ENCODE results near the gene SPCS1. TPM values are rescaled to one million over a fixed set of nuclear protein-coding genes. Genes with fewer than 3 reads are reported as not detected.

SPCS1 gene
- polyA plus RNA-seq (2013, experiment 1 of 2), result 117 TPM
- 118 TPM for polyA plus RNA-seq (2013, experiment 2 of 2)

DNA sequence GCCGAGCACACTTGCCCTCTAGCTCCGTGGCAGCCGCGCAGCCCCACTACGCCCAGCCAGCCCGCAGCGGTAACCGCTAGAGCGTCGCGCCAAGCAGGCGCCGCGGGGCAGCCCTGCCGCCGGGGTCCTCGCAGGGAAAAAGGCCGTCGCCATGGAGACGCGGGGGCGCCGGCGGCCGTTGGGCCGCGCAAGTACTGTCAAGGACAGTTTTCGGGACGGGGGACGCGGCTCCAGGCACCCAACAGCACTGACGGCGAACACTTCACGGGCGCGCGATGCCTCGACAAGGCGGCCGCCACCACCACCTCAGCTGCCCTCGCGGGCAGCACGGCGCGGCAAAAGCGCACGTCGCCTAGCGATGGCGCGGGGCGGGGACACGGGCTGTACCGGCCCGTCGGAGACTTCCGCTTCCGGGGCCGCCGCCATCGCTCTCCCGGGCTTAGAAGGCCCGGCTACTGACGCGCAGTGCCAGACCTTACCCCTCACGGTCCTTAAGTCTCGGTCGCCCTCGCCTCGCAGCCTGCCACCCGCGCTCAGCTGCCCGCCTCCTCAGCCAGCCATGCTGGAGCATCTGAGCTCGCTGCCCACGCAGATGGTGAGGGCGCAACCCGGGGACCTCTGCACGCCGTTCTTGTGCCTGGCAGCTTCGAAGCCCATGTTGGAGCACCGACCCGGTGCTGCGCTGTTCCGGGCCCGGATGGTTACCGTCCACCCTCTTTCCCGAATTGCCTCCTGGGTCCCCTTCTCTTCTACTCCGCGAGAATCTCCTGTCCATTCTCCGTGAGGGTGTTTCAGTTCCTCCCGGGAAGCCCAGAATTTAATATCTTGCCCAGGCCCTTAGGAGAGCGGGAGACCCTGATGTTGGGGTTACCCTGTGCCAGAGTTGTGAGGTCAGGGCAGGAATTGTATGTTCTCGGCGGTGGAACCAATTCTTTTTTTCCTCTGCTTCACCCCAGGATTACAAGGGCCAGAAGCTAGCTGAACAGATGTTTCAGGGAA lies at the start of gene SPCS1, which contains the start of gene GLT8D1:
TSS of gene SPCS1 (plus strand) at position 419 of the 999 bp plus-strand sequence. CDS start at position 560, 141 bp downstream.
TSS of gene GLT8D1 (minus strand) at position 104 of the 999 bp plus-strand sequence. CDS start 5,331 bp downstream, outside the sequence.
- WGBS (ENCODE audit: extremely low coverage, insufficient coverage, low lambda C conversion rate), result no CpG with 5 or more reads among the region's 94 CpGs
- peak within 1 kb of the TSS; percentile 48 for H3K23ac ChIP-seq (ENCODE audit: low read length)
- H3K4me3 ChIP-seq (ENCODE audit: low read length), result peak within 1 kb of the TSS; percentile 71
- peak within 1 kb of the TSS; percentile 60 for H3K27ac ChIP-seq (ENCODE audit: low read depth, low read length)
- no peaks in the 10 kb centered on the region for H3K27me3 ChIP-seq (ENCODE audit: insufficient read depth, low read length, poor library complexity)
- H2BK5ac ChIP-seq (ENCODE audit: low read length), result no peak within 1 kb of the TSS
- no peak within 1 kb of the TSS for H2BK120ac ChIP-seq (ENCODE audit: low read depth, low read length)
- no peak within 1 kb of the TSS for H2AK5ac ChIP-seq (ENCODE audit: low read length)
- peaks cover 16% of the 10 kb centered on the region for H3K79me1 ChIP-seq (ENCODE audit: low read length)
- H4K5ac ChIP-seq (ENCODE audit: low read length), result no peak within 1 kb of the TSS
- H3K4ac ChIP-seq (ENCODE audit: low read depth, low read length), result peak within 1 kb of the TSS; percentile 63
- no peak within 1 kb of the TSS for H3K18ac ChIP-seq (ENCODE audit: low read length)
- peaks cover 2% of the 10 kb centered on the region for H3K4me1 ChIP-seq (ENCODE audit: control insufficient read depth, low read depth, low read length)
- peak within 1 kb of the TSS; percentile 89 for H3K9ac ChIP-seq (ENCODE audit: low read length)
- no peak within 1 kb of the TSS for H4K8ac ChIP-seq (ENCODE audit: low read depth, low read length)
- peak within 1 kb of the TSS; percentile 95 for H3K4me2 ChIP-seq (ENCODE audit: low read length)
- H3K36me3 ChIP-seq (ENCODE audit: control insufficient read depth, insufficient read depth, low read length), result no peaks in the 10 kb centered on the region
- peaks cover 13% of the 10 kb centered on the region for H3K79me2 ChIP-seq (ENCODE audit: control insufficient read depth, insufficient read depth, low read length)
- peak; percentile 89 for DNase-seq
- H3K56ac ChIP-seq (ENCODE audit: low read length), result peak within 1 kb of the TSS; percentile 97
- H2BK15ac ChIP-seq (replicated peaks; ENCODE audit: low read depth), result no peak within 1 kb of the TSS

GRCh38 chr3:52660046-52660445 lies 45.9 kb upstream of the SPCS1 start:
- H3K4me3 ChIP-seq (ENCODE audit: low read length), result no peak overlapping the region
- H4K5ac ChIP-seq (ENCODE audit: low read length), result no peak overlapping the region
- no peaks in the 10 kb centered on the region for H3K27me3 ChIP-seq (ENCODE audit: insufficient read depth, low read length, poor library complexity)
- H3K27ac ChIP-seq (ENCODE audit: low read depth, low read length), result no peak overlapping the region
- no CpG with 5 or more reads among the region's 3 CpGs for WGBS (ENCODE audit: extremely low coverage, insufficient coverage, low lambda C conversion rate)
- H3K4me2 ChIP-seq (ENCODE audit: low read length), result no peak overlapping the region
- DNase-seq, result no peak
- H3K4me1 ChIP-seq (ENCODE audit: control insufficient read depth, low read depth, low read length), result no peaks in the 10 kb centered on the region
- H3K18ac ChIP-seq (ENCODE audit: low read length), result no peak overlapping the region
- H3K36me3 ChIP-seq (ENCODE audit: control insufficient read depth, insufficient read depth, low read length), result peaks cover 4% of the 10 kb centered on the region
- no peak overlapping the region for H2BK15ac ChIP-seq (replicated peaks; ENCODE audit: low read depth)
- no peaks in the 10 kb centered on the region for H3K79me1 ChIP-seq (ENCODE audit: low read length)
- no peak overlapping the region for H3K56ac ChIP-seq (ENCODE audit: low read length)
- H2BK5ac ChIP-seq (ENCODE audit: low read length), result no peak overlapping the region
- no peak overlapping the region for H2AK5ac ChIP-seq (ENCODE audit: low read length)
- H2BK120ac ChIP-seq (ENCODE audit: low read depth, low read length), result no peak overlapping the region
- H4K8ac ChIP-seq (ENCODE audit: low read depth, low read length), result no peak overlapping the region
- no peaks in the 10 kb centered on the region for H3K79me2 ChIP-seq (ENCODE audit: control insufficient read depth, insufficient read depth, low read length)
- H3K23ac ChIP-seq (ENCODE audit: low read length), result no peak overlapping the region
- no peak overlapping the region for H3K9ac ChIP-seq (ENCODE audit: low read length)
- no peak overlapping the region for H3K4ac ChIP-seq (ENCODE audit: low read depth, low read length)

DNA sequence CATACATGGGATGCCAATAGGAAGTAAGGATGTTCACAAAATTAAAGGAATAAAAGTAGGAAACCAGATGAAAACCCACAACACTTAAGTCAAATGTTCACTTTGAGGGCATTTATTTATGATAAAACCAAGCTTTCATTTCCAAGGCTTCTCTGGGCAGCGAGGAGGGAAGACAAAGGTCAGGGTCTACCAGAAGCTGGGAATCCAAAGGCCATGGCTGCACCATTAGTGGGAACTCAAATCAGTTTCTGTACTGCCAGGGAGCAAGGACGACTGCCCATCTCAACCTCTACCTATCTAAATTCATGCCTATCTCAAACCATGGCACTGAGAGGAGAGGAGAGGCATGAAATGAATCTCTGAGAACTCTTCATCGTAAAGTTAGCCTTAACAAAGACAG lies 42.8 kb upstream of the SPCS1 start:
- peaks cover 4% of the 10 kb centered on the region for H3K36me3 ChIP-seq (ENCODE audit: control insufficient read depth, insufficient read depth, low read length)
- no peak overlapping the region for H3K27ac ChIP-seq (ENCODE audit: low read depth, low read length)
- no peak overlapping the region for H3K4me3 ChIP-seq (ENCODE audit: low read length)
- H3K56ac ChIP-seq (ENCODE audit: low read length), result no peak overlapping the region
- H3K79me2 ChIP-seq (ENCODE audit: control insufficient read depth, insufficient read depth, low read length), result no peaks in the 10 kb centered on the region
- no peak overlapping the region for H2BK15ac ChIP-seq (replicated peaks; ENCODE audit: low read depth)
- no peak overlapping the region for H2BK120ac ChIP-seq (ENCODE audit: low read depth, low read length)
- no peak for DNase-seq
- no peak overlapping the region for H2AK5ac ChIP-seq (ENCODE audit: low read length)
- H3K4me1 ChIP-seq (ENCODE audit: control insufficient read depth, low read depth, low read length), result no peaks in the 10 kb centered on the region
- H3K4ac ChIP-seq (ENCODE audit: low read depth, low read length), result no peak overlapping the region
- no peak overlapping the region for H4K8ac ChIP-seq (ENCODE audit: low read depth, low read length)
- no peaks in the 10 kb centered on the region for H3K27me3 ChIP-seq (ENCODE audit: insufficient read depth, low read length, poor library complexity)
- no peak overlapping the region for H3K4me2 ChIP-seq (ENCODE audit: low read length)
- no peak overlapping the region for H3K9ac ChIP-seq (ENCODE audit: low read length)
- H2BK5ac ChIP-seq (ENCODE audit: low read length), result no peak overlapping the region
- WGBS (ENCODE audit: extremely low coverage, insufficient coverage, low lambda C conversion rate), result no CpG with 5 or more reads among the region's 3 CpGs
- H3K23ac ChIP-seq (ENCODE audit: low read length), result no peak overlapping the region
- H3K79me1 ChIP-seq (ENCODE audit: low read length), result peaks cover 1% of the 10 kb centered on the region
- no peak overlapping the region for H4K5ac ChIP-seq (ENCODE audit: low read length)
- no peak overlapping the region for H3K18ac ChIP-seq (ENCODE audit: low read length)

GRCh38 chr3:52670621-52671521 lies 35.0 kb upstream of the SPCS1 start:
- Histone ChIP-seq H3K9ac (ENCODE audit: low read length) (no peak overlapping the region), H3K79me1 (ENCODE audit: low read length) (peaks cover 4% of the 10 kb centered on the region), H4K8ac (ENCODE audit: low read depth, low read length) (no peak overlapping the region), H2AK5ac (ENCODE audit: low read length) (no peak overlapping the region), H3K56ac (ENCODE audit: low read length) (no peak overlapping the region), H3K27me3 (ENCODE audit: insufficient read depth, low read length, poor library complexity) (no peaks in the 10 kb centered on the region), H3K18ac (ENCODE audit: low read length) (no peak overlapping the region), H2BK120ac (ENCODE audit: low read depth, low read length) (no peak overlapping the region), H3K27ac (ENCODE audit: low read depth, low read length) (no peak overlapping the region), H2BK15ac (replicated peaks; ENCODE audit: low read depth) (no peak overlapping the region), H3K79me2 (ENCODE audit: control insufficient read depth, insufficient read depth, low read length) (peaks cover 3% of the 10 kb centered on the region), H3K36me3 (ENCODE audit: control insufficient read depth, insufficient read depth, low read length) (no peaks in the 10 kb centered on the region), H3K23ac (ENCODE audit: low read length) (no peak overlapping the region), H3K4ac (ENCODE audit: low read depth, low read length) (no peak overlapping the region), H3K4me1 (ENCODE audit: control insufficient read depth, low read depth, low read length) (no peaks in the 10 kb centered on the region), H2BK5ac (ENCODE audit: low read length) (no peak overlapping the region), H4K5ac (ENCODE audit: low read length) (no peak overlapping the region), H3K4me2 (ENCODE audit: low read length) (no peak overlapping the region), H3K4me3 (ENCODE audit: low read length) (no peak overlapping the region)
- DNase-seq, result peak; percentile 72
- no CpG with 5 or more reads among the region's 9 CpGs for WGBS (ENCODE audit: extremely low coverage, insufficient coverage, low lambda C conversion rate)

- Histone ChIP-seq H2BK120ac (ENCODE audit: low read depth, low read length) (no peak overlapping the region), H3K56ac (ENCODE audit: low read length) (no peak overlapping the region), H3K4me2 (ENCODE audit: low read length) (no peak overlapping the region), H2BK15ac (replicated peaks; ENCODE audit: low read depth) (no peak overlapping the region), H2AK5ac (ENCODE audit: low read length) (no peak overlapping the region), H3K4me1 (ENCODE audit: control insufficient read depth, low read depth, low read length) (no peaks in the 10 kb centered on the region), H3K79me2 (ENCODE audit: control insufficient read depth, insufficient read depth, low read length) (peaks cover 3% of the 10 kb centered on the region), H3K23ac (ENCODE audit: low read length) (no peak overlapping the region), H3K27ac (ENCODE audit: low read depth, low read length) (no peak overlapping the region), H3K9ac (ENCODE audit: low read length) (no peak overlapping the region), H3K4ac (ENCODE audit: low read depth, low read length) (no peak overlapping the region), H3K36me3 (ENCODE audit: control insufficient read depth, insufficient read depth, low read length) (no peaks in the 10 kb centered on the region), H3K27me3 (ENCODE audit: insufficient read depth, low read length, poor library complexity) (no peaks in the 10 kb centered on the region), H3K18ac (ENCODE audit: low read length) (no peak overlapping the region), H3K4me3 (ENCODE audit: low read length) (no peak overlapping the region), H3K79me1 (ENCODE audit: low read length) (peaks cover 4% of the 10 kb centered on the region), H2BK5ac (ENCODE audit: low read length) (no peak overlapping the region), H4K8ac (ENCODE audit: low read depth, low read length) (no peak overlapping the region), H4K5ac (ENCODE audit: low read length) (no peak overlapping the region)
- no CpG with 5 or more reads among the region's 1 CpG for WGBS (ENCODE audit: extremely low coverage, insufficient coverage, low lambda C conversion rate)
- peak; percentile 29 for DNase-seq
Measured at GRCh38 chr3:52671676-52672075, 34.2 kb upstream of the SPCS1 start.
